A673 (cell line): Measurements from ENCODE around the gene ANKS3. TPM values are rescaled to one million over a fixed set of nuclear protein-coding genes. Genes with fewer than 3 reads are reported as not detected.

ENCODE experiments used
- BruUV-seq: library from RNA; stranded (reverse); fragments of 400-500 nt; replicated peaks from 2 replicates; lab custom pipeline; 2021; lab: Mats Ljungman, UMichigan
- CTCF ChIA-PET: fragments of 300-600 bp; sonication (Branson Sonifier 250); formaldehyde crosslinking; loops from one replicate; lab custom pipeline; 2022; ENCODE audit warnings: antibody characterized with exemption; lab: Charles Lee
- POLR2A ChIA-PET: fragments of 300-600 bp; sonication (Branson Sonifier 250); formaldehyde crosslinking; loops from one replicate; lab custom pipeline; 2022; ENCODE audit warnings: antibody characterized with exemption; ENCODE audit not compliant: low non-redundant PET; lab: Charles Lee
- DNase-seq: peaks from one replicate; pipeline ENCODE4 v3.0.0-alpha.2; 2015; ENCODE audit warnings: low spot score
- H3K27ac ChIP-seq: fragments of 200-600 bp; sonication (generic); 2 replicates; pipeline ENCODE4 v1.5.1; 2016; ENCODE audit warnings: mixed run types, low read depth, mild to moderate bottlenecking, mixed read lengths, antibody characterized with exemption, low read length; ENCODE audit not compliant: poor library complexity, severe bottlenecking
- H3K27me3 ChIP-seq: fragments of 200-600 bp; sonication (generic); replicated peaks from 2 replicates; pipeline ENCODE4 v1.6.1; 2017; ENCODE audit warnings: mixed run types, low read depth, mild to moderate bottlenecking, mixed read lengths, antibody characterized with exemption, low read length; ENCODE audit not compliant: insufficient read depth, poor library complexity
- H3K36me3 ChIP-seq: fragments of 200-600 bp; sonication (generic); 2 replicates; pipeline ENCODE4 v1.6.1; 2016; ENCODE audit warnings: mixed run types, mild to moderate bottlenecking, mixed read lengths, antibody characterized with exemption, low read length; ENCODE audit not compliant: insufficient read depth, poor library complexity, severe bottlenecking
- H3K4me1 ChIP-seq: fragments of 200-600 bp; sonication (generic); 2 replicates; pipeline ENCODE4 v1.6.1; 2017; ENCODE audit warnings: mixed run types, mild to moderate bottlenecking, mixed read lengths, antibody characterized with exemption, low read length; ENCODE audit not compliant: insufficient read depth, poor library complexity, severe bottlenecking
- H3K4me3 ChIP-seq: fragments of 200-600 bp; sonication (generic); 2 replicates; pipeline ENCODE4 v1.5.1; 2016; ENCODE audit warnings: low read depth, mixed run types, mild to moderate bottlenecking, mixed read lengths, low read length; ENCODE audit not compliant: poor library complexity, severe bottlenecking
- H3K9me3 ChIP-seq: fragments of 200-600 bp; sonication (generic); 2 replicates; pipeline ENCODE4 v1.6.1; 2016; ENCODE audit warnings: mixed run types, low read depth, mild to moderate bottlenecking, mixed read lengths, antibody characterized with exemption, low read length; ENCODE audit not compliant: poor library complexity, severe bottlenecking
- CTCF ChIP-seq: fragments of 300-800, 200-600 bp; sonication (generic); conservative IDR thresholded peaks from 2 replicates; pipeline ENCODE4 v1.5.1; 2017; ENCODE audit warnings: low read depth, mild to moderate bottlenecking, antibody characterized with exemption, low read length, moderate library complexity, mixed read lengths
- EZH2 ChIP-seq: fragments of 200-600 bp; sonication (generic); IDR thresholded peaks from 2 replicates; pipeline ENCODE4 v1.6.1; 2017; ENCODE audit warnings: borderline replicate concordance, low read depth, mild to moderate bottlenecking, mixed read lengths, antibody characterized with exemption, low read length; ENCODE audit not compliant: poor library complexity, severe bottlenecking
- intact Hi-C: fragments of 100-400 bp; cut with micrococcal nuclease; formaldehyde crosslinking; loops from one replicate; pipeline ENCODE4 v1.10.0; 2022; ENCODE audit not compliant: unreplicated experiment
- total RNA-seq: library from RNA; stranded (reverse); gene quantifications from 2 replicates; pipeline ENCODE4 v1.2.3, GENCODE V29; 2021

ANKS3 gene
- total RNA-seq, 1 experiment from 2014 or later, result 26.9 TPM

- intact Hi-C loops, result no loop called here
These were observed 48.8 kb downstream of the ANKS3 start for GRCh38 chr16:4685292-4685691.

GRCh38 chr16:4684763-4685162, 49.3 kb downstream of the ANKS3 start:
- H3K36me3 ChIP-seq, result no peaks in the 10 kb centered on the region
- intact Hi-C loops, result no loop called here
- BruUV-seq, result no TSS peak

More at GRCh38 chr16:4685292-4685691, 48.8 kb downstream of the ANKS3 start:
- ChIA-PET CTCF (no interaction called here), POLR2A (no interaction called here)
- Histone ChIP-seq H3K27ac (no peak overlapping the region), H3K4me3 (no peak overlapping the region), H3K27me3 (no peaks in the 10 kb centered on the region), H3K36me3 (no peaks in the 10 kb centered on the region), H3K4me1 (no peaks in the 10 kb centered on the region), H3K9me3 (no peaks in the 10 kb centered on the region)
- no peak for DNase-seq
- no peak for TF ChIP-seq EZH2
- TF ChIP-seq CTCF, result no peak
- no TSS peak for BruUV-seq

GRCh38 chr16:4684058-4684715, 49.9 kb downstream of the ANKS3 start:
- H3K36me3 ChIP-seq, result no peaks in the 10 kb centered on the region
- BruUV-seq, result no TSS peak
- intact Hi-C loops, result no loop called here
- POLR2A ChIA-PET, result no interaction called here
- CTCF ChIA-PET, result no interaction called here
- DNase-seq, result no peak
- TF ChIP-seq CTCF (no peak), EZH2 (no peak)
- H3K27me3 ChIP-seq, result no peaks in the 10 kb centered on the region
- H3K9me3 ChIP-seq, result no peaks in the 10 kb centered on the region
- no peak overlapping the region for H3K27ac ChIP-seq
- H3K4me3 ChIP-seq, result no peak overlapping the region
- H3K4me1 ChIP-seq, result peaks cover 7% of the 10 kb centered on the region

More at GRCh38 chr16:4684763-4685162, 49.3 kb downstream of the ANKS3 start:
- TF ChIP-seq EZH2 (no peak), CTCF (no peak)
- H3K27ac ChIP-seq, result no peak overlapping the region
- no peaks in the 10 kb centered on the region for H3K27me3 ChIP-seq
- ChIA-PET CTCF (no interaction called here), POLR2A (no interaction called here)
- DNase-seq, result no peak
- peaks cover 4% of the 10 kb centered on the region for H3K4me1 ChIP-seq
- no peaks in the 10 kb centered on the region for H3K9me3 ChIP-seq
- H3K4me3 ChIP-seq, result no peak overlapping the region
